H1 (cell line): Measurements from ENCODE around the gene TNFSF11. TPM values are rescaled to one million over a fixed set of nuclear protein-coding genes. Genes with fewer than 3 reads are reported as not detected.
"Not testable (repeated sequence)": the region's sequence is repeated elsewhere in the genome, so short reads cannot be mapped to it uniquely, and the experiment has no call there.

Experiments used
- CTCF ChIA-PET: fragments of 300-600 bp; sonication (Branson Sonifier 250); formaldehyde crosslinking; loops from one replicate; lab custom pipeline; 2021; ENCODE audit not compliant: partially characterized antibody; lab: Charles Lee
- POLR2A ChIA-PET: fragments of 300-600 bp; sonication (Branson Sonifier 250); formaldehyde crosslinking; loops from one replicate; lab custom pipeline; 2021; ENCODE audit warnings: inconsistent platforms; ENCODE audit not compliant: partially characterized antibody; lab: Charles Lee
- DNase-seq, 2 experiments: peaks; one replicate each; pipeline versions ENCODE4 v3.0.0 to v3.0.0-alpha.2; 2010 to 2022; ENCODE audit warnings: low spot score in 2 of 2, low read depth in 1 of 2, mixed read lengths in 1 of 2
- FAIRE-seq: peaks from 2 replicates; lab custom pipeline; 2011; peaks lifted over from hg19 to GRCh38; lab: Jason Lieb, UNC
- H2AFZ ChIP-seq: 2 replicates; pipeline ENCODE4 v1.8.1; 2012; ENCODE audit warnings: low read length, inconsistent platforms
- H2AK5ac ChIP-seq: 2 replicates; pipeline ENCODE4 v1.6.1; 2013; ENCODE audit warnings: low read depth, low read length
- H2BK120ac ChIP-seq: replicated peaks from 2 replicates; pipeline ENCODE3; 2013; ENCODE audit warnings: low read depth, low read length, inconsistent platforms
- H2BK12ac ChIP-seq: 2 replicates; pipeline ENCODE4 v1.6.1; 2013; ENCODE audit warnings: low read depth, low read length
- H2BK15ac ChIP-seq: 2 replicates; pipeline ENCODE4 v1.6.1; 2013; ENCODE audit warnings: low read length
- H2BK20ac ChIP-seq: 2 replicates; pipeline ENCODE4 v1.6.1; 2013; ENCODE audit warnings: low read length
- H2BK5ac ChIP-seq: 2 replicates; pipeline ENCODE4 v1.6.1; 2013; ENCODE audit warnings: low read depth, low read length
- H3K14ac ChIP-seq: 2 replicates; pipeline ENCODE4 v1.6.1; 2013; ENCODE audit warnings: inconsistent platforms; ENCODE audit not compliant: insufficient read length
- H3K18ac ChIP-seq: 2 replicates; pipeline ENCODE4 v1.6.1; 2013; ENCODE audit warnings: low read length; ENCODE audit errors: extremely low read depth
- H3K23ac ChIP-seq: 2 replicates; pipeline ENCODE4 v1.6.1; 2013; ENCODE audit warnings: inconsistent platforms; ENCODE audit not compliant: insufficient read length
- H3K23me2 ChIP-seq: 2 replicates; pipeline ENCODE4 v1.6.1; 2013; ENCODE audit warnings: low read depth, low read length
- H3K27ac ChIP-seq: 2 replicates; pipeline ENCODE4 v1.6.1; 2011; ENCODE audit warnings: low read depth, low read length, inconsistent platforms
- H3K27me3 ChIP-seq, 4 experiments: replicated peaks in 1 of 4; 1 replicate in 1 of 4; 2 replicates in 3 of 4; pipeline versions ENCODE4 v1.6.1 to v1.8.1; 2011 to 2013; ENCODE audit warnings: low read length in 3 of 4, mild to moderate bottlenecking in 3 of 4, inconsistent platforms in 2 of 4, mixed read lengths in 2 of 4, moderate library complexity in 1 of 4; ENCODE audit not compliant: control insufficient read depth in 3 of 4, insufficient read depth in 3 of 4; ENCODE audit errors: extremely low read depth in 1 of 4
- H3K36me3 ChIP-seq, 4 experiments: 2 replicates each; pipeline versions ENCODE4 v1.6.1 to v1.8.1; 2011 to 2013; ENCODE audit warnings: mild to moderate bottlenecking in 4 of 4, low read length in 3 of 4, moderate library complexity in 2 of 4, control low read depth in 1 of 4, inconsistent platforms in 1 of 4; ENCODE audit not compliant: insufficient read depth in 4 of 4, control insufficient read depth in 2 of 4
- H3K4ac ChIP-seq: replicated peaks from 2 replicates; pipeline ENCODE3; 2013; ENCODE audit warnings: low read length, low read depth, mixed read lengths, inconsistent platforms; ENCODE audit not compliant: insufficient read length
- H3K4me1 ChIP-seq, 4 experiments: replicated peaks in 1 of 4; 1 replicate in 1 of 4; 2 replicates in 3 of 4; pipeline versions ENCODE4 v1.6.1 to v1.8.1; 2011 to 2013; ENCODE audit warnings: low read length in 3 of 4, inconsistent platforms in 2 of 4, mixed read lengths in 1 of 4; ENCODE audit not compliant: insufficient read depth in 4 of 4, control insufficient read depth in 3 of 4
- H3K4me2 ChIP-seq, 2 experiments: 2 replicates each; pipeline versions ENCODE4 v1.6.1 to v1.8.1; 2011 to 2013; ENCODE audit warnings: low read depth in 2 of 2, low read length in 2 of 2, control low read depth in 1 of 2, inconsistent platforms in 1 of 2, mild to moderate bottlenecking in 1 of 2; ENCODE audit not compliant: insufficient read depth in 1 of 2
- H3K4me3 ChIP-seq, 4 experiments: fragments of 200-600, 300-600 bp in 1 of 4; sonication (generic), shearing (Covaris generic), sonication (Bioruptor Twin) in 1 of 4; 2 replicates each; pipeline versions ENCODE4 v1.5.1 to v1.8.1; 2011 to 2016; ENCODE audit warnings: low read length in 4 of 4, low read depth in 3 of 4, control low read depth in 2 of 4, inconsistent platforms in 2 of 4, mild to moderate bottlenecking in 2 of 4, mixed read lengths in 1 of 4, moderate library complexity in 1 of 4; ENCODE audit not compliant: insufficient read depth in 2 of 4; ENCODE audit errors: extremely low read depth in 1 of 4
- H3K56ac ChIP-seq: replicated peaks from 2 replicates; pipeline ENCODE3; 2013; ENCODE audit warnings: low read depth, mild to moderate bottlenecking, mixed read lengths, low read length, inconsistent platforms; ENCODE audit not compliant: insufficient read length
- H3K79me1 ChIP-seq: 2 replicates; pipeline ENCODE4 v1.6.1; 2013; ENCODE audit warnings: low read depth, low read length, control low read depth
- H3K79me2 ChIP-seq, 2 experiments: 2 replicates each; pipeline versions ENCODE4 v1.6.1 to v1.8.1; 2012 to 2013; ENCODE audit warnings: low read length in 2 of 2, mild to moderate bottlenecking in 2 of 2, inconsistent platforms in 1 of 2; ENCODE audit not compliant: insufficient read depth in 2 of 2, control insufficient read depth in 1 of 2
- H3K9ac ChIP-seq, 4 experiments: replicated peaks in 1 of 4; 1 replicate in 1 of 4; 2 replicates in 3 of 4; pipeline versions ENCODE4 v1.6.1 to v1.8.1; 2011 to 2013; ENCODE audit warnings: low read depth in 3 of 4, low read length in 3 of 4, control low read depth in 2 of 4, mild to moderate bottlenecking in 2 of 4, moderate library complexity in 2 of 4, inconsistent platforms in 1 of 4; ENCODE audit errors: extremely low read depth in 1 of 4
- H3K9me3 ChIP-seq, 2 experiments: 2 replicates each; pipeline versions ENCODE4 v1.6.1 to v1.8.1; 2012 to 2013; ENCODE audit warnings: mild to moderate bottlenecking in 2 of 2, moderate library complexity in 2 of 2, control low read depth in 1 of 2, inconsistent platforms in 1 of 2, low read depth in 1 of 2, low read length in 1 of 2, mixed read lengths in 1 of 2; ENCODE audit not compliant: insufficient read depth in 2 of 2
- H4K20me1 ChIP-seq, 2 experiments: replicated peaks in 1 of 2; 2 replicates each; pipeline versions ENCODE3 to v1.8.1; 2011 to 2013; ENCODE audit warnings: inconsistent platforms in 2 of 2, low read length in 2 of 2, mild to moderate bottlenecking in 1 of 2; ENCODE audit not compliant: insufficient read depth in 2 of 2, control insufficient read depth in 1 of 2
- H4K5ac ChIP-seq: 2 replicates; pipeline ENCODE4 v1.6.1; 2013; ENCODE audit warnings: low read length, low read depth, mixed read lengths, inconsistent platforms; ENCODE audit not compliant: insufficient read length
- H4K8ac ChIP-seq: 2 replicates; pipeline ENCODE4 v1.8.0; 2013; ENCODE audit warnings: mild to moderate bottlenecking, moderate library complexity, low read length, inconsistent platforms; ENCODE audit not compliant: insufficient read depth; ENCODE audit errors: extremely low read depth
- H4K91ac ChIP-seq: replicated peaks from 2 replicates; pipeline ENCODE3; 2013; ENCODE audit warnings: low read length, mixed read lengths, inconsistent platforms; ENCODE audit not compliant: insufficient read length
- WGBS, 2 experiments: shearing (Covaris generic) in 1 of 2; methylation state at CpG; one replicate each; pipeline versions ENCODE4 v1.1.6 to v1.1.7; 2013 to 2015; ENCODE audit warnings: low lambda C conversion rate in 2 of 2, mixed read lengths in 2 of 2, inconsistent platforms in 1 of 2, low coverage in 1 of 2, missing lambda C conversion rate in 1 of 2; ENCODE audit not compliant: insufficient replicate concordance in 2 of 2, insufficient coverage in 1 of 2, insufficient read length in 1 of 2; ENCODE audit errors: extremely low coverage in 1 of 2, missing lambda C conversion rate in 1 of 2; 5-methylcytosine and 5-hydroxymethylcytosine counted together
- polyA plus RNA-seq, 7 experiments: library from polyadenylated mRNA; depleted of rRNA in 3 of 7; stranded (reverse) in 5 of 7; unstranded in 2 of 7; fragments of >200 nt in 5 of 7; fragments of 200-250 nt in 2 of 7; gene quantifications; 1 replicate in 5 of 7; 2 replicates in 1 of 7; 4 replicates in 1 of 7; pipeline versions ENCODE4 v1.2.1 to v1.2.3, GENCODE V29; 2011 to 2013; ENCODE audit warnings: missing spikeins in 2 of 7, mixed read lengths in 2 of 7
- total RNA-seq: library from RNA; stranded (reverse); fragmentation: NEBNext Ultra II Directional; extraction: Animal tissue kit (Norgen Biotek cat#: 25700); gene quantifications from 2 replicates; pipeline ENCODE4 v1.2.1, GENCODE V29; 2021

TNFSF11 gene
- total and polyA plus RNA-seq, 2 of the 8 experiments (the other 6 are each of a cell fraction or from before 2014, with no cell fraction given): 9.3 to 12.0 TPM

DNA sequence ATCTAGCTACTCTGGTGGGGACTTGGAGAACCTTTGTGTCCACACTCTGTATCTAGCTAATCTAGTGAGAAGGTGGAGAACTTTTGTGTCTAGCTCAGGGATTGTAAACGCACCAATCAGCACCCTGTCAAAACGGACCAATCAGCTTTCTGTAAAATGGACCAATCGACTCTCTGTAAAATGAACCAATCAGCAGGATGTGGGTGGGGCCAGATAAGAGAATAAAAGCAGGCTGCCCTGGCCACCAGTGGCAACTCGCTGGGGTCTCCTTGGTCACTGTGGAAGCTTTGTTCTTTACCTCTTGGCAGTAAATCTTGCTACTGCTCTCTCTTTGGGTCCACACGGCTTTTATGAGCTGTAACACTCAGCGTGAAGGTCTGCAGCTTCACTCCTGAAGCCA lies 13.6 kb upstream of the TNFSF11 start:
- CTCF ChIA-PET: interaction anchor here (1.5 kb wide), 1 partner anchor 35 kb away, joined by 3 read pairs; no protein-coding TSS in a partner anchor
- H3K79me2 ChIP-seq, H4K8ac ChIP-seq, H4K91ac ChIP-seq, H3K4me1 ChIP-seq, H2BK5ac ChIP-seq, H2BK12ac ChIP-seq, H3K4me2 ChIP-seq, H2BK20ac ChIP-seq, H3K27me3 ChIP-seq, H3K9ac ChIP-seq, DNase-seq, H2AFZ ChIP-seq, H3K36me3 ChIP-seq, H3K14ac ChIP-seq, FAIRE-seq, H3K27ac ChIP-seq, H3K4ac ChIP-seq, POLR2A ChIA-PET, H3K9me3 ChIP-seq, H3K56ac ChIP-seq, H3K4me3 ChIP-seq, H3K23ac ChIP-seq, H2BK120ac ChIP-seq, H4K20me1 ChIP-seq, H2BK15ac ChIP-seq, H2AK5ac ChIP-seq, H3K23me2 ChIP-seq, H4K5ac ChIP-seq, H3K79me1 ChIP-seq, H3K18ac ChIP-seq: not testable (repeated sequence)
- WGBS, 2 experiments: 83% methylated on average over 6 of the region's 6 CpGs; no CpG with 5 or more reads in 1 of the 2 experiments
